ENCODE results near the gene ERCC6L.
"Not testable (repeated sequence)": the region's sequence is repeated elsewhere in the genome, so short reads cannot be mapped to it uniquely, and the experiment has no call there.

The ERCC6L gene

DNA sequence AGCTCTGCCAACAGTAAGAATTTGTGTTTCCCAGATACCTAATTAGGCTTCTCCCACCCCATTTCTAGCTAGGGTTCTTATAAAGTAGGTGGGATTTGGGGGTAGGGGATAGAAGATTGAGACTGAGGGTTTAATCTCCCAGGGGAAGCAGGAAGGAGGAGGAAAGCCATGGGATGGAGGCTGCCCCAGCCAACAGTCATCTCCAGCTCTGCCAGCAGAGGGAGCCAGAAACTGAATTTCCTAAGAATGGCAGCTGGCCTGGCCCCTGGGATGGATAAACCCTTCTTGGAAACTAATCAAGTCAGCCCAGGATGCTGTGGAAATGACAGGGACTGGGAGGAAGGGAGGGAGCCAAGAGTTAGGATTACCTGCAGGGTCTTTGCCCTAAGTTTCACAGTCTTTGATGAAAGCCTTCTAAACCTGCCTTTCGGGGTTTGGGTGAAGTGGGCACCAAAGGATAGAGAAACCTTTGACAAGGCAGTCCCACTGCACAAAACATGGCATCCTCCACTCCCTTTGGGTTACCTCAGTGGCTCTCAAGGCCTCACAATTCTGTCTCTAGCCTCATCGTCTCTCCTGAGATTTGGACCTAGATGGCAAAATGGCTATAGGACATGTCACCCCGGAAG is 6.7 kb upstream of the ERCC6L start:
- peak in 1 of 2 donors; percentile 8 for DNase-seq (ENCODE audit: low read depth in 2 of 2)

DNA sequence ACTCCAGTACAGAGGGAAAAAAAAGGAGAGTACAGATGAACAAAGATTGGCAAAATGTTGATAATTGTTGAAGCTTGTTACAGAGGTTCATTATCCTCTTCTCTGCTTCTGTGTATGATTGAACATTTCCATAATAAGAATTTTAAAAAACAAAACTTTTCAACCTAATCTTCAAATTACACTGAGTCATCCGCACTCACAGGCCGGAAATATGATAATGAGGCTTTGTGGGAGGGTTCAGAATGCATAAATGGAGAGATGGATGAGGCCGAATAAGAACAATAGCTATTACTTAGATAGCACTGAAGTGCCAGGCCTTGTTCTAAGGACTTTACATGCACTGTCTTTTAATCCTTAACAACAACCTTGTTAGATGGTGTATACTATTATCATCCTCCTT is 4.6 kb upstream of the ERCC6L start:
- no peak for DNase-seq (ENCODE audit: low read depth in 2 of 2)

DNA sequence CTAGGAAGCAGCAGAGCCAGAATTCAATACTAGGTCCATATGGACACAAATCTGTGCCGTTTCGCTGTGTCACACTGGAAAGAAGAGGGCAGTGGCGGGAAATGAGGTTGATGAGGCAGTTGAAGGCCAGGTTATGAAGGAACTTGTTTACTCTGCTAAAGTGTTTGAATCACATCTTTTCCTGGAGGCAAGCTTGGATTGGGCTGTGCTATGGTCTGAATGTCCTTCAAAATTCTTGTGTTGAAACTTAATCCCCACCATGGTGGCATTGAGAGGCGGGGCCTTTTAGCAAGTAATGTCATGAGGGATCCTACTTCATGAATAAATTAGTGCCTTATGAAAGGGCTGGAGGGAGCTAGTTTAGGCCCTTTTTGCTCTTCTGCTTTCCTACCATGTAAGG is 2.1 kb upstream of the ERCC6L start:
- no peak for DNase-seq (ENCODE audit: low read depth in 2 of 2)

DNA sequence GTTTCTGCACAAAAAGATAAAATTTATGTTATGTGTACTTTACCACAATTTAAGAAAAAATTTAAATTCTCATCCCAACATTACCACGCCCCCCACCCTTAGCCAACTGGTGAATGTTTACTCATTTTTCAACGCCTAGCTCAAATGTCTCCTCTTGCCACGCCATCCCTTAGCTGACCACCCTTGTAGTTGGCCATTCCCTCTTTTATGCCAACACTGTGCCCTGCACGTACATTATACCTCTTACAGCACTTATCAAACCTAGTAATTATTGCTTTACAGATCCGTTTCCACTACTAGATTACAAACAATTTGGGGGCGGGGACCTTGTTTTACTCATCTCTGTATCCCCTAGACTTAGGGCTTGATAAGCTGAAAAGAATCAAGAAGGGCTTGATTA is 644 bp downstream of the ERCC6L start:
- DNase-seq (ENCODE audit: low read depth in 2 of 2) = no peak

GRCh38 chrX:72236841-72237240 is 2.0 kb downstream of the ERCC6L start:
- DNase-seq (ENCODE audit: low read depth in 2 of 2) = no peak

- no peak for DNase-seq (ENCODE audit: low read depth in 2 of 2)
Observed at GRCh38 chrX:72230290-72230689, 8.5 kb downstream of the ERCC6L start.

- not testable (repeated sequence) for DNase-seq (ENCODE audit: low read depth in 2 of 2)
Observed at GRCh38 chrX:72220375-72220774, 18.5 kb downstream of the ERCC6L start.

DNA sequence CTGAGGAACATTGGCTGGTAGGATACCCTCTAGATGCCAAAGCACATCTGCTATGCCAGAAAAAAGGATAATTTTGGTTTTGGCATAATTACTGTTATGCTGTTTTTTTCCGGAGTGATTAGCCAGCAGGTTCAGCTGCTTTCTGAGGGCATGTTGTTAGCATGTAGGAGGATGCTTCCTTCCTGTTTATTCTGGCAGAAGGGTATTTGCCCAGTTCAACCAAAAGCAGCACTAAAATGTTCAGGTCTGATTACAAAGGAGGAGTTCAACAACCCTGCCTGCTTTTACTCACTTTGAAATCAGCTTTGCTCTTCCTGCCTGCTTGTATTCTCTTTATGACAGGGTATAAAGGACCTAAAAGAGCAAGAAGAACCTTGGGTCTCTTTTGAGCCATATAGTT is 21.9 kb downstream of the ERCC6L start:
- no peak for DNase-seq (ENCODE audit: low read depth in 2 of 2)

DNA sequence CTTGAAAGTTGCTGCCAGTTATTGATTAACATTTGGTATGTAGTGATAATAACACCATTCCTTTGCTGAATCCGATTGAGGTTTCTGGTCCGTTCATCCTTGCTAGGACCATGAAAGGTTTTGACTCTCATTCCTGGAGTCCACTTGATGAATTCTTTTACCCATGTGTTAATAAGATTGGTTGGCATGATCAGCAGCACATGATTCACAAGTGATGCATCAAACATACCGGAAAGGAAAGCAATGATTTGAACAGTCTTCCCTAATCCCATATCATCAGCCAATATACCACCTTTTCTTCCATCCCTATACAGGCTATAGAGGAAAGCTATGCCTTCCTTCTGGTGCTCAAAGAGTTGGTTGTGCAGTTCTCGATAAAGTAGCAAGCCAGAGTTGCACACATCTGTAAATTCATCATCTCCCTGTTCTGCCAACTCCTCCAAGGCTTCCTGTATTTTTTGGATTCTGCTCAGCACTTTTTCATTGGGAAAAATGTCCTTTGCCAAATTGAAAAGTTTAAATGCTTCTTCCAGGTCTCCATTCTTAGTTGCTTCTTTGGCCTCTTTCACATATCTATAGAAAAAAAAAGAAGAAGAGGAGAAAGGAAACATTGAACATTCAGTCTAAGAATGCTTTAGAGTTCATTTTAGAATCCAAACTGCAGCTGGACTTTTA is 30.6 kb downstream of the ERCC6L start:
- DNase-seq (ENCODE audit: low read depth in 2 of 2) = no peak

DNA sequence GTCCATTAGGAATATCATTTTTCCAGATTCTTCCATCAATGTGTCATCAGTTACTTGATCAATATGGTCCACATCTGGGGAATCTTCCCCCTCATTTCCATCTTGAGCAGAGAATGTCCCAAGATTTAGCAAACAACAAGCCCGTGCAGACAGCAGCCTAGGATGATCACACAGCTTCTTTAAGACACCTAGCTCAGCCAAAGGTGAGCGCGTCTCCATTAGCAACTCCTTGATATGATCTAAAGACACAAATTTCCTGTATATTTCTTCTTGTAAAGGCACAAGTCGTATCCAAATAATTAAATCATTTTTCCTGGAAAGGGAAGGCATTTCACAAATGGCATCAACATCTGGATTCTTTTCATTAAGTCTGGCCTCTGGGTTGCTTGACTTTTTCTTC is 31.5 kb downstream of the ERCC6L start:
- DNase-seq (ENCODE audit: low read depth in 2 of 2) = no peak

DNA sequence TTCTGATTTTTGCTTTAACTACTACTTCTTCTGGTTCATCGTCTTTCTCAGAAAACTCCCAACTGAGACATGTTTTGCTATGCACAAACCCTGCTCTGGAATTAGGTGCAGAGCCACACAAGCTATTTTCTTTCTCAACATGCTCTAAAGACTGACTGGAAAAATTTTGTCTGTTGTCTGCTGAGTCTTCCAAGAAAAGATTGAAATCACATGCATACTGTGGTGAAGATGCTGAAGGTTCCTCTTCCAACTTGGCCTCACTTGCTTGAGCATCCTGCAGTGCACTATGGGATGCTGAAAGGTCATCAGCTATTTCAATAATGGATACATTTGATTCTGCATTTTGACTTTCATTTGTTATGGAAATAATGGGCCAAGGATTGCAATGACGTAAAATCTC is 33.1 kb downstream of the ERCC6L start:
- DNase-seq (ENCODE audit: low read depth in 2 of 2) = no peak

DNA sequence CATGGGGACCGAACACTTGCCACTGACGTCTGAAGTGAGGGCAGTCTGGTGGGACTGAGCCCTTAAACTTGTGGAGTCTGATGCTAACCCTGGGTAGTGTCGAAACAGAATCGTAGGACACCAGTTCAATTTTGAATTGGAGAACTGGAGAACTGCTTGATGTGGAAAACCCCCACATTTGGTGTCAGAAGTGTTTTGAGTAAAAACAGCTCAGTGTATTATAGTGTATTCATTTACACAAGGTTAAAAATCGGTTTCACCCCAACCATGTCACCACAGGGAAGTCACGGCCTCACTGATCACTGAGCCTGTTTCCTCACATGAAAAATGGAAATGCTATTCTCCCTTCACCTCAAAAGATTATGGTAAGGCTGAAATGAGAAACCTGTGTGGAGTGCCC is 35.4 kb downstream of the ERCC6L start:
- DNase-seq (ENCODE audit: low read depth in 2 of 2) = no peak

DNA sequence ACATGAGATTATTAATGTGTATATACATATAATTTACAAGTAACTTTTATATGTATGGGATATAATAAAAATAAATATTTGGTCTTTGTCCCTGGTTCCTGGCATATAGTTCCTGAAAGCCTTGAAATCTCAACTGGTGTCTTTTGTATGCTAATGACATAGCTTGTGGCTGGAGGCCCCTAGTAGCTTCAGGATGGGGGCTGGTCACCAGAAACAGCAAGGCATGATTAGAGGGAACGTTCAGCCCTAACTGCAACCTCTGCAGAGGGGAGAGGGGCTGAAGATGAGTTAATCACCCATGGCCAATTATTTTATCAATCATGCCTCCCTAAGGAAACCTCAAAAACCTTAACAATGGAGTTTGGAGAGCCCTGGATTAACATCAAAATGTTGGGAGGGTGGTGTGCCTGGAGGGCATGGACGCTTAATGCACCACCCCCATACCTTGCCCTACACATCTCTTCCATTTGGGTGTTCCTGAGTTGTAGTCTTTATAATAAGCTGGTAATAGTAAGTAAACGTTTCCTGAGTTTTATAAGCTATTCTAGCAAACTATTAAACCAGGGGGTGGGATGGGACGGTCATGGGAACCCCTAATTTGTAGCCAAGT is 35.9 kb downstream of the ERCC6L start:
- DNase-seq (ENCODE audit: low read depth in 2 of 2) = no peak

DNA sequence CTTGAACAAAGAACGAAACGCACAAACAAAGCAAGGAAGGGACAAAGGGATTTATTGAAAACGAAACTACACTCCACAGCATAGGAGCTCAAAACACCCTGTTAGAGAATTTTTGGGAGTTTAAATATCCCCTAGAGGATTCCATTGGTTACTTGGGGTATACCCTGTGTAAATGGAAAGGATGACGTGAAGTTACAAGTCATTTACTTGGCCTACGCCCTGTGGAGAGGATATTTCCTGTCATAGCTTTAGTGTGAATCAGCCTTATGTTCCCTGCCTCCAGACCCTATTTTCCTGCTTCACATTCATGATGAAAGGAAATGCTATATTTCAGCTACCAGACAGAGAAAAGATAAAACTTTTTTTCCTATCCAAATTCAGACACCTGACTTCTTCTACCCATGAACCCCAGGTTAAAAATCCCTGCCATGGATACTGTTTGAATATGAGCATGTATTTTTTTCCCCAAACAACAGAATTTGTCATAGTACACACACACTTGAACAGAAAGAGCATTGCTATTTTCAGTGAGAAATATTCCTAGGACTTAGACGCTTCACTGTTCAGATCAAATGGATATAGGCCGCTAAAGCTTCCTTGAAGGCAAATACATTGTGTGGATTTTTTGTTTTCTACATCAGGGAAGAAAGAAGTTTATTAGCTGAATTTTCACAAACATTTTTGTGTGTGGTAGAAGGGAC is 36.8 kb downstream of the ERCC6L start:
- DNase-seq (ENCODE audit: low read depth in 2 of 2) = no peak

GRCh38 chrX:72182924-72183323 is 55.9 kb downstream of the ERCC6L start:
- no peak for DNase-seq (ENCODE audit: low read depth in 2 of 2)

DNA sequence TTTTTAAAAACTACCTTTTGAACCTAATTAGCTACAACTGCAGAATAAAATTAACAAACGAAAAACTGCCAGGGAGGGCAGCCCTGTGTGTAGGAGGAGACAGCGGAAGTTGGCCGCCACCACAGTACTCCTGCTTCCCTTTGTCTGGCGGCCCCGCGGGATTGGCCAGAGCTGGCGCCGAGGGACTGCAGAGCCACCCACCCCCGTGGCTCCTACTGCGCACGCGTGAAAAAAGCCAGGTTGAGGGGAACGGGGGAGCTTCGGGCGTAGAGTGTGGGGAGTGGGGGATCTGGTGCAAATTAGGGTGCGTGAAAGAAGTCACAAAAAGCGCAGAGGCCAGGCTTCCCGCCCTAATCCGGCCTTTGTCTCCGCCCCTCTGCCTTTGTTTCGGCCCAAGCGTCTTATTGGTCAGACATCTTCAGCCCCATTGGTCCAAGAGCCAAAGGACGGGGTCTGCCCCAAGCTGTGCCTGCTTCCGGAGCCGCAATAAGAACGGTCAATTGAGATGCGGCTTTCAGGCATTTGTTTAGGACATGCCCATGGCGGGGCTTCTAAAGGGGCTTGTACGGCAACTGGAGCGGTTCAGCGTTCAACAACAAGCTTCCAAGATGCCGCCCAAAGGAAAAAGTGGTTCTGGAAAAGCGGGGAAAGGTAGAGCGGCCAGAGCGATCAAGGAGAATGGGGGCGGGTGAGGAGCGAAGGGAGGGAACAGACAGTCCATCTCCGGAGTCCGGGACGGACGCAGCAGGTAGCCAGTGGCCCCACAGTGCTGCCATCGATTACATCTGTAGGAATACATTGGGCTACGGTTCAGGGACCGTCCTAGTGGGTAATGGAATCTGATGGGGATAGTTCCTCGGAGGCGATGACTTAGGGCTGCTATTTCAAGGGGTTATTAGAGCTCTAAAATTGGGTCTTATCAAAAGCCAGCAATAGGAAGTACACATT is 57.4 kb downstream of the ERCC6L start, which contains the start of gene PIN4:
PIN4 (plus strand) TSS at position 580 of the 948 bp plus-strand sequence; CDS start at position 609, 29 bp downstream.
- DNase-seq (ENCODE audit: low read depth in 2 of 2) = peak; percentile 52 to 66

DNA sequence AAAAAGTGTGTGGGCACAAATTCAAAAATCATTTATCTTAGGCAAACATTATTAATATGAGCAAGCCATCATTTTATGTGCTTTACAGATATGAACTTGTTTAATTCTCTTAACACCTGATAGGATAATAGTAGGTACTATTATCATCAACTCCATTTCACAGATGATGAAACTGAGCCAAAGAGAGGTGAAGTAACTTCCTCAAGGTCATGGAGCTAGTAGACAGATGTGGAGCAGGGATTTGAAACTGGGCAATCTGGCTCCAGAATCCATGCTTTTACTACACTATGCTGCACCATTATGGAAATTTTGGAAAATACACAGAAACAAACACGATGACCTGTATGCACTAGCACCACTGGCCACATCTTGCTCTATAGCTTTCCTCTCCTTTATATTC is 58.3 kb downstream of the ERCC6L start:
- DNase-seq (ENCODE audit: low read depth in 2 of 2) = no peak

DNA sequence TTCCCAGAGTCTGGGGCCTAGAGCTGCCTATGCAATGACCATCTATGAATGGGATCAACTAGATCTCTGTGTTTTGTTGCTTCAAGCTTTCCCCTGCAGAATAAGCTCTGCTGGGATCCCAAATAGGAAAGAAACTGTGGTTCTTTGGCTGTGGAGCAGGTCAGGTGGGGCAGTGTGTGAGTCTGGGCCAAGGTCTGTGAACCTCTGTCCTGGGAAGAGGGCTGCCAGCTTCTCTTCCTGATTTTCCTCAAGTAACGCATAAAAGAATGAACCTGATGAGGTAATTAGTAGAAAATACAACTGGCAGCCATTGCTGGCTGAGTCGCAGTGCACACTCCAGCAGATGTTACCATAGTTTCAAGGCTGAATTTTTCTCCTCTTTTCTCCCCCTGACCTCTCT is 61.8 kb downstream of the ERCC6L start:
- no peak for DNase-seq (ENCODE audit: low read depth in 2 of 2)

DNA sequence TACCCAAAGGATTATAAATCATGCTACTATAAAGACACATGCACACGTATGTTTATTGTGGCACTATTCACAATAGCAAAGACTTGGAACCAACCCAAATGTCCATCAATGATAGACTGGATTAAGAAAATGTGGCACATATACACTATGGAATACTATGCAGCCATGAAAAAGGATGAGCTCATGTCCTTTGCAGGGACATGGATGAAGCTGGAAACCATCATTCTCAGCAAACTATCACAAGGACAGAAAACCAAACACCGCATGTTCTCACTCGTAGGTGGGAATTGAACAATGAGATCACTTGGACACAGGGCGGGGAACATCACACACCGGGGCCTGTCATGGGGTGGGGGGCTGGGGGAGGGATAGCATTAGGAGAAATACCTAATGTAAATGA is 62.5 kb downstream of the ERCC6L start:
- DNase-seq (ENCODE audit: low read depth in 2 of 2) = not testable (repeated sequence)

GRCh38 chrX:72169008-72169728 is 69.7 kb downstream of the ERCC6L start:
- no peak for DNase-seq (ENCODE audit: low read depth in 2 of 2)

GRCh38 chrX:72165551-72165950 is 73.3 kb downstream of the ERCC6L start:
- no peak for DNase-seq (ENCODE audit: low read depth in 2 of 2)

Data from stimulated activated CD8-positive, alpha-beta memory T cell treated with anti-CD3 and anti-CD28 coated beads, Interleukin-2, amount 100 ng/mL, for 1 hour (primary cell).